Activated gamma-delta T cell (primary cell): ENCODE measurements around the gene SNTB2.

Experiments used
- DNase-seq: peaks from one replicate; lab custom pipeline; 2025; lab: John Stamatoyannopoulos, UW

SNTB2 gene

DNA sequence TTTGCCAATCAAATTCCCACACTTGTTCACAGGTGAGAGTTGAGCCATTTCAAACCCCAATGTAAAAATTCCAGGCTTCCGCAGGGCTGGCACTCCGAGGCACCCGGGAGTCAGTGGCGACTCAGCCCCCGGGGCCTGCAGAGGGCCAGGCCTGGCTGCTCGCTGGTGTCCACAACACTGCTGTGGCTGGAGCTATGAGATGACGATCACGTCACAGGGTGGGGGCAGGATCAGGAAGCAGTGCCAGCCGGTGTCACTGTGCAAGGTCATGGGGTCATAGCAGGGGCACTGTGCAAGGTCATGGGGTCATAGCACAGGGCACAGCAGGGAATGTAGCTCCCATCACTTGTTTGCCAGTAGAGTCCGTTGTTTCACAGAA lies 131.9 kb downstream of the SNTB2 start:
- DNase-seq, result no peak

- DNase-seq, result no peak
These were observed 132.4 kb downstream of the SNTB2 start for GRCh38 chr16:69319381-69319780.

GRCh38 chr16:69319826-69320739 lies 133.1 kb downstream of the SNTB2 start:
- DNase-seq, result no peak

GRCh38 chr16:69320740-69321073 lies 133.7 kb downstream of the SNTB2 start:
- DNase-seq, result no peak

- DNase-seq, result no peak
These were observed 134.1 kb downstream of the SNTB2 start for GRCh38 chr16:69321080-69321479.

- no peak for DNase-seq
These were observed 135.4 kb downstream of the SNTB2 start for GRCh38 chr16:69322343-69322742.

- DNase-seq, result no peak
These were observed 136.5 kb downstream of the SNTB2 start for GRCh38 chr16:69323415-69323814.

- no peak for DNase-seq
These were observed 137.1 kb downstream of the SNTB2 start for GRCh38 chr16:69324013-69324531.

- DNase-seq, result no peak
These were observed 137.8 kb downstream of the SNTB2 start for GRCh38 chr16:69324585-69325253.

GRCh38 chr16:69325784-69326171 lies 138.8 kb downstream of the SNTB2 start:
- DNase-seq, result no peak

- DNase-seq, result no peak
These were observed 139.4 kb downstream of the SNTB2 start for GRCh38 chr16:69326172-69326873.

DNA sequence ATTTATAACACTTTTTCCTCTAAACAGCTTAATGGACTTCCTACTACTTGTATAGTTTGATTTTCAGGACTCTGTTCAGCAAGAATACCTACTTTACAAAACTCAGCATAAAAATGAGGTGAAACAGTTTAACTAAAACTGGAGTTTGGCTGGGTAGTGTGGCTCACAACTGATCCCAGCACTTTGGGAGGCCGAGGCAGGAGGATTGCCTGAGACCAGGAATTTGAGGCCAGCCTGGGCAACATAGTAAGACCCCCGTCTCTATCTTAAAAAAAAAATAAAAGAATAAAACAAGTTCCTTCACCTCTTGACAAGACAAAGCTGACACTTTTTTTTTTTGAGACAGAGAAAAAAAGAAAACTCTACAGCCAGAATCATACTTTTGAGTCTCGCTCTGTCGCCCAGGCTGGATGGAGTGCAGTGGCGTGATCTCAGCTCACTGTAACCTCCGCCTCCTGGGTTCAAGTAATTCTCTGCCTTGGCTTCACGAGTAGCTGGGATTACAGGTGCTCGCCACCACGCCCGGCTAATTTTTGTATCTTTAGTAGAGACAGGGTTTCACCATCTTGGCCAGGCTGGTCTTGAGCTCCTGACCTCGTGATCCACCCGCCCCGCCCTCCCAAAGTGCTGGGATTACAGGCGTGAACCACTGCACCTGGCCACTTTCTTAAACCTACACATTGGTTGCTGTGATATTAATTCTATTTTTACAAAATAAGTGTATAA lies 140.8 kb downstream of the SNTB2 start:
- no peak for DNase-seq

- DNase-seq, result no peak
These were observed 141.9 kb downstream of the SNTB2 start for GRCh38 chr16:69328854-69329316.

DNA sequence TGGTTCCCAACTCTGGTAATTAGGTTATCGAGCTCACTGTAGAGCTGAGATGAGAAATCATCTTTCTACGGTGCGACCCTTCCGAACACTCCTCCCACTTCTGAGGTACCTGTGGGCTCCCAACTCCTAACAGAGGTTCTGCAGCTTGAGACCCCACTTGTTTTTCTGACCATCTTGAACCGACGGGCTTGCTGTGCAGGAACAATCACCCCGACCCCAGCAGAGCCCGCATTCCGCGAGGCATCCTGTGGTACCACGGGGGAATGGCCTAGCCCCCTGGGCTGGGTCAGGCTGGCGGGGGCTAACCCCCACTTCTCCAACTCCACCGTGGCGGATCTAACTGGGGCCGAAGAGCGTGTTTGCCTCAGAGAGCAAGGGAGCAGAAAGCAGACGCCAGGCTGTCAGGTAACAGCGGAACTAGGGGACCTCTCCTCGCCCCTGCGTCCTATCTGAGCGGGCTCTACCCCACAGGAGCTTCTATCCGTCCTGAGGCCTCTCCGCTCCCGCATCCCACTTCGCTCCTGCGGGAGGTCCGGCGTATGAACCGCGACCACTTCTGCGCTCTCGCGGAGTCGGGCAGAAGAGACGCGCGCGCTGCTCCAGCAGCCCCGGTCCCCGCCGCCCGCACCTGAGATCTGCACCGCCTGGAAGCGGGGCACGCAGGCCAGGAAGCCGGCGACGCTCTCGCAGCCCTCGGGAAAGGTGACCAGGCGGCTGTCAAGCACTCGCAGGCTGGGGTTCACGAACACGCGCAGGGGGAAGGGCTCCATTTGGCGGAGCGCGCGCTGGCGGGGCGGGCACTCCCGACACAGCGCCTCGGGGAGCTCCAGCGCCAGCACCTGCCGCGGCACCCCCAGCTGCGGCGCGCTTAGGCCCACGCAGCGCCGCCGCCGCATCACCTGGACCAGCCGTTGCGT lies 142.7 kb downstream of the SNTB2 start:
- peak; percentile 59 for DNase-seq

- peak; percentile 81 for DNase-seq
These were observed 143.5 kb downstream of the SNTB2 start, which contains the start of gene PDF for GRCh38 chr16:69330286-69331109. Gene PDF (minus strand): TSS chr16:69330588. CDS start chr16:69330570, 18 bp downstream.

DNA sequence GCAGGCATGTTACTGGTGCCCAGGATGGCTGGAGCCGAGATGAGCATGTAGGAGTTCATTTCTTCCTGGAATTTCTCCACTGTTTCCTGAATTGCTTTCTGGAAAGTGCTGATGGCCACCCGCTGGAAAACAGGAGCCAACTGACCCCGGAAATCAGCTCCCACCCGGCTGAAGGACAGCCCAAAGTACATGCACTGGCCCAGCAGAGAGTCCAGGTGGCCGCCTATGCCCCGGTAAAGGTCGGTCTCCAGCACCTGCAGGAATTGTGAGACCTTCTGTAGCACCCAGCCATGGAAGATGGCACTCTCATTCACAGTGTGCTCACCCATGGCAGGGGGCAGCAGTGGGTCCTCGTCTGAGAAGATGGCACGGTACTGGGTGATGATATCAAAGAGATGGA lies 147.7 kb downstream of the SNTB2 start:
- DNase-seq, result no peak

DNA sequence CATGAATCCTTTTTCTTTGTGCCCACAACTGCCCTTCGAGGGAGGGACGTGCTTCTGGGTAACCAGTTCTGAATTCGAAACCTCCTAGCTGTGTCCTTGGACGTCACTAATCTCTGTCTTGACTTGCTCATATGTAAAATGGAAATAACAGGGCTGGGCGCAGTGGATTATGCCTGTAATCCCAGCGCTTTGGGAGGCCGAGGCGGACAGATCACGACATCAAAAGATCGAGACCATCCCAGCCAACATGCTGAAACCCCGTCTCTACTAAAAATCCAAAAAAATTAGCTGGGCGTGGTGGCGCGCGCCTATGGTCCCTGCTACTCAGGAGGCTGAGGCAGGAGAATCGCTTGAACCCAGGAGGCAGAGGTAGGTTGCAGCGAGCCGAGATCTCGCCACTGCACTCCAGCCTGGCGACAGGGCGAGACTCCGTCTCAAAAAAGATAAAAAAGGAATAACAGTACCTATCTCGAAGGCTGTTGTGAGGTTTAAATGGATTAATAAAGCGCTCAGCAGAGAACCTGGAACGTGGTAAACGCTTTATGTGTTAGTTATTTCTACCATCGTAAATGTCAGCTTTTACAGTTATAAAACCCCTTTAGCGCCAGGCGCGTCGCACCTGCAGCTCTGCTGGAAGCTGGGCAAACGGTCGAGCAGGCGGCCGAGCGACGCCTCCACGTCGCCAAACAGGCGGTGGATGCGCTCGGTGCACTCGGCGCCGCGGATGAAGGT lies 151.8 kb downstream of the SNTB2 start:
- no peak for DNase-seq

DNA sequence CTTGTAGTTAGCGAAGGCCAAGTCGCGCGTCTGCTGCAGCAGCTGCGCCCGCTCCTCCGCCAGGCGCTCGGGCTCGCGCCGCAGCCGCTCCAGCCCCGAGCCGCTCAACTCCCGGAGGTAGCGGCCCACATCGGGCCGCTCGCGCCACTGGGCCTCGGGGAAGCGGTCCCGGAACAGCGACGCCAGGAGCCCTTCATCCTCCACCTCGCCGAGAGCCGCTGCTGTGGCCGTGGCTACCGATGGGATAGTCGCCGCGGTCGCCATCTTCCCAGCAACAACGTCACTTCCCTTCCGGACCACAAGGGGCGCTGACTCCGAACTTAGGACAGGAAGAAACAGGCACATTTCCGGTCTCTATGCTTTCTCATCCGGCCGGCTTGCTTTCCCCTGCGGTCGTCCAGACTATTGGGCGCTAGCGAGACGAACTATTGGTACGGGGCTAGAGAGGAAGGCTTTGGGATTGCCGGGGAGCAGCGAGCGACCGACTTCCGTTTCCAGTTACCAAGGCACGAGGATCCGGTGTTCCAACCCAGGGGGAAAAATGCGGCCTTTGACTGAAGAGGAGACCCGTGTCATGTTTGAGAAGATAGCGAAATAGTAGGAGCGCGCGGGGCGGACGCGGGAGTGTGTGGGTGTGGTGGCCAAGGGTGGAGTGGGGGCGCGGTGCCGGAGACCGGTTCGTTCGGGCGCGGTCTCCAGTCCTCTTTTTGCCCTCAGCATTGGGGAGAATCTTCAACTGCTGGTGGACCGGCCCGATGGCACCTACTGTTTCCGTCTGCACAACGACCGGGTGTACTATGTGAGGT lies 152.5 kb downstream of the SNTB2 start, which contains the start of the genes COG8 and NIP7:
Gene COG8, minus strand, starts transcription at position 276 of the 806 bp plus-strand sequence. Its CDS starts 12 bp downstream, at position 264.
Gene NIP7, plus strand, starts transcription at position 484 of the 806 bp plus-strand sequence. Its CDS starts 58 bp downstream, at position 542.
- peak; percentile 62 for DNase-seq
